Keratinocyte (primary cell): ENCODE measurements around the gene CRYAA. TPM values are rescaled to one million over a fixed set of nuclear protein-coding genes. Genes with fewer than 3 reads are reported as not detected.

ENCODE experiments used
- DNase-seq: peaks from one replicate; pipeline ENCODE4 v3.0.0-alpha.2; 2011; ENCODE audit warnings: low read depth, missing footprints, low spot score
- FAIRE-seq: peaks from 2 replicates; lab custom pipeline; 2011; peaks lifted over from hg19 to GRCh38; lab: Jason Lieb, UNC
- H2AFZ ChIP-seq: 2 replicates; pipeline ENCODE4 v1.6.0; 2012; ENCODE audit warnings: low read length, control low read depth, inconsistent platforms; ENCODE audit not compliant: control insufficient read depth
- H3K27ac ChIP-seq: 2 replicates; pipeline ENCODE4 v1.5.1; 2011; ENCODE audit warnings: low read length; ENCODE audit not compliant: control insufficient read depth, insufficient read depth
- H3K27me3 ChIP-seq: 3 replicates; pipeline ENCODE4 v1.6.0; 2011; ENCODE audit warnings: low read length; ENCODE audit not compliant: control insufficient read depth, insufficient read depth; ENCODE audit errors: extremely low read depth
- H3K36me3 ChIP-seq, 2 experiments: 2 replicates in 1 of 2; 3 replicates in 1 of 2; pipeline ENCODE4 v1.5.1; 2011; ENCODE audit warnings: low read length in 2 of 2, mild to moderate bottlenecking in 1 of 2; ENCODE audit not compliant: control insufficient read depth in 2 of 2, insufficient read depth in 2 of 2; ENCODE audit errors: extremely low read depth in 1 of 2
- H3K4me1 ChIP-seq: 3 replicates; pipeline ENCODE4 v1.5.1; 2011; ENCODE audit warnings: low read length; ENCODE audit not compliant: control insufficient read depth, insufficient read depth; ENCODE audit errors: extremely low read depth
- H3K4me2 ChIP-seq: 3 replicates; pipeline ENCODE4 v1.6.0; 2011; ENCODE audit warnings: low read depth, low read length; ENCODE audit not compliant: control insufficient read depth, insufficient read depth; ENCODE audit errors: extremely low read depth
- H3K4me3 ChIP-seq, 3 experiments: fragments of 200-600 bp in 1 of 3; sonication (generic) in 1 of 3; 2 replicates in 2 of 3; 3 replicates in 1 of 3; pipeline ENCODE4 v1.5.1; 2011 to 2016; ENCODE audit warnings: low read length in 3 of 3, mild to moderate bottlenecking in 3 of 3, control low read depth in 2 of 3, inconsistent platforms in 1 of 3, low read depth in 1 of 3, mixed read lengths in 1 of 3, mixed run types in 1 of 3, moderate library complexity in 1 of 3; ENCODE audit not compliant: control insufficient read depth in 2 of 3, insufficient read depth in 2 of 3; ENCODE audit errors: extremely low read depth in 1 of 3
- H3K79me2 ChIP-seq: 2 replicates; pipeline ENCODE4 v1.6.0; 2012; ENCODE audit warnings: low read length; ENCODE audit not compliant: control insufficient read depth, insufficient read depth
- H3K9ac ChIP-seq: 3 replicates; pipeline ENCODE4 v1.6.0; 2011; ENCODE audit warnings: low read length; ENCODE audit not compliant: control insufficient read depth, insufficient read depth; ENCODE audit errors: extremely low read depth
- H3K9me1 ChIP-seq: 3 replicates; pipeline ENCODE4 v1.6.0; 2011; ENCODE audit warnings: low read length; ENCODE audit not compliant: control insufficient read depth, insufficient read depth; ENCODE audit errors: extremely low read depth
- H3K9me3 ChIP-seq: 2 replicates; pipeline ENCODE4 v1.5.1; 2012; ENCODE audit warnings: low read depth, low read length; ENCODE audit not compliant: control insufficient read depth
- H4K20me1 ChIP-seq: 3 replicates; pipeline ENCODE4 v1.6.0; 2011; ENCODE audit warnings: low read length; ENCODE audit not compliant: control insufficient read depth, insufficient read depth; ENCODE audit errors: extremely low read depth
- CTCF ChIP-seq, 3 experiments: IDR thresholded peaks in 1 of 3; conservative IDR thresholded peaks in 1 of 3; optimal IDR thresholded peaks in 1 of 3; 2 replicates in 2 of 3; 3 replicates in 1 of 3; pipeline versions ENCODE3 to v1.5.1; 2011; ENCODE audit warnings: low read length in 3 of 3, mild to moderate bottlenecking in 3 of 3, moderate library complexity in 2 of 3, control low read depth in 1 of 3, inconsistent platforms in 1 of 3; ENCODE audit not compliant: insufficient read depth in 2 of 3; ENCODE audit errors: extremely low read depth in 1 of 3
- EZH2 ChIP-seq: IDR thresholded peaks from one replicate; pipeline ENCODE4 v1.6.1; 2012; ENCODE audit warnings: inconsistent platforms, mild to moderate bottlenecking, low read length, moderate library complexity
- dilution Hi-C: fragments of 300-500 bp; cut with MboI; formaldehyde crosslinking; loops from one replicate; pipeline ENCODE4 v1.7.0; 2020; ENCODE audit warnings: low sequenced_read_pairs; ENCODE audit not compliant: extremely low pct_ligation_motif_present
- polyA plus RNA-seq, 5 experiments: library from polyadenylated mRNA; depleted of rRNA in 3 of 5; stranded (reverse) in 3 of 5; stranded (forward) in 1 of 5; unstranded in 1 of 5; fragments of >200 nt; gene quantifications; 1 replicate in 1 of 5; 2 replicates in 3 of 5; 3 replicates in 1 of 5; pipeline versions ENCODE4 v1.2.1 to v1.2.3, GENCODE V29; 2011 to 2012; ENCODE audit warnings: missing spikeins in 2 of 5, low read depth in 1 of 5, low replicate concordance in 1 of 5

CRYAA gene
- polyA plus RNA-seq, 1 donor (not counting 4 experiments of a cell fraction or from before 2014, with no cell fraction given), result not detected

GRCh38 chr21:43211072-43211759 is 42.4 kb downstream of the CRYAA start:
- TF ChIP-seq EZH2, result no peak
- no peak for TF ChIP-seq CTCF (optimal IDR thresholded peaks at IDR 0.05 in 1 of 3, IDR thresholded peaks at IDR 0.05 in 1 of 3, conservative IDR thresholded peaks at IDR 0.05 in 1 of 3; ENCODE audit: extremely low read depth in 1 of 3, insufficient read depth in 2 of 3, low read length in 3 of 3)
- H3K27me3 ChIP-seq, result peaks cover 4% of the 10 kb centered on the region
- H3K36me3 ChIP-seq, result no peaks in the 10 kb centered on the region
- no peak overlapping the region for H2AFZ ChIP-seq
- no peaks in the 10 kb centered on the region for H3K4me1 ChIP-seq
- H4K20me1 ChIP-seq, result no peaks in the 10 kb centered on the region
- no peak overlapping the region for H3K4me2 ChIP-seq
- no peak for DNase-seq
- no peaks in the 10 kb centered on the region for H3K9me1 ChIP-seq
- dilution Hi-C loops, result no loop called here
- no peak overlapping the region for H3K4me3 ChIP-seq
- no peaks in the 10 kb centered on the region for H3K79me2 ChIP-seq
- no peak overlapping the region for H3K27ac ChIP-seq
- H3K9me3 ChIP-seq, result no peaks in the 10 kb centered on the region
- H3K9ac ChIP-seq, result no peak overlapping the region
- no peak for FAIRE-seq

- no peak overlapping the region for H3K27ac ChIP-seq
- H3K9ac ChIP-seq, result no peak overlapping the region
- no peak overlapping the region for H2AFZ ChIP-seq
- no peak for FAIRE-seq
- H3K9me1 ChIP-seq, result no peaks in the 10 kb centered on the region
- no peaks in the 10 kb centered on the region for H3K27me3 ChIP-seq
- H3K9me3 ChIP-seq, result no peaks in the 10 kb centered on the region
- H3K36me3 ChIP-seq, result no peaks in the 10 kb centered on the region
- no peak overlapping the region for H3K4me3 ChIP-seq
- no peaks in the 10 kb centered on the region for H3K4me1 ChIP-seq
- TF ChIP-seq CTCF (optimal IDR thresholded peaks at IDR 0.05 in 1 of 3, IDR thresholded peaks at IDR 0.05 in 1 of 3, conservative IDR thresholded peaks at IDR 0.05 in 1 of 3; ENCODE audit: extremely low read depth in 1 of 3, insufficient read depth in 2 of 3, low read length in 3 of 3) (no peak), EZH2 (no peak)
- H3K4me2 ChIP-seq, result no peak overlapping the region
- no peak for DNase-seq
- no peaks in the 10 kb centered on the region for H3K79me2 ChIP-seq
- dilution Hi-C loops, result no loop called here
- no peaks in the 10 kb centered on the region for H4K20me1 ChIP-seq
Measured at GRCh38 chr21:43211760-43212115, 42.9 kb downstream of the CRYAA start.

Other genes with a start within 250 kb of the CRYAA start
- 0.03 to 0.05 TPM in 2 of 3 replicates, not detected in the other for gene ERVH48-1, start 243.4 kb upstream of the CRYAA start, polyA plus RNA-seq
- gene PKNOX1, start 194.4 kb upstream of the CRYAA start, polyA plus RNA-seq, result 30.7 to 38.2 TPM (median 33.3 TPM) in 3 replicates
- 6.9 to 10.6 TPM (median 7.4 TPM) in 3 replicates for gene CBS, start 93.2 kb upstream of the CRYAA start, polyA plus RNA-seq
- gene U2AF1, start 61.4 kb upstream of the CRYAA start, polyA plus RNA-seq, result 13.6 to 61.2 TPM (median 22.8 TPM) in 3 replicates